ENCODE data around the gene SLC17A5.
"Not testable (repeated sequence)": the region's sequence is repeated elsewhere in the genome, so short reads cannot be mapped to it uniquely, and the experiment has no call there.

Gene SLC17A5

GRCh38 chr6:73614802-73615201 is 39.0 kb downstream of the SLC17A5 start:
- no peak for DNase-seq (ENCODE audit: low spot score)

- DNase-seq (ENCODE audit: low spot score) = no peak
These were observed 39.8 kb downstream of the SLC17A5 start for GRCh38 chr6:73613806-73614536.

GRCh38 chr6:73612611-73613010 is 41.2 kb downstream of the SLC17A5 start:
- DNase-seq (ENCODE audit: low spot score) = no peak

GRCh38 chr6:73610444-73611275 is 43.1 kb downstream of the SLC17A5 start:
- peak; percentile 70 for DNase-seq (ENCODE audit: low spot score)

- no peak for DNase-seq (ENCODE audit: low spot score)
These were observed 45.0 kb downstream of the SLC17A5 start for GRCh38 chr6:73608761-73609160.

GRCh38 chr6:73606428-73606827 is 47.4 kb downstream of the SLC17A5 start:
- no peak for DNase-seq (ENCODE audit: low spot score)

GRCh38 chr6:73604461-73604860 is 49.3 kb downstream of the SLC17A5 start:
- DNase-seq (ENCODE audit: low spot score) = no peak

- DNase-seq (ENCODE audit: low spot score) = no peak
These were observed 49.8 kb downstream of the SLC17A5 start for GRCh38 chr6:73604020-73604419.

GRCh38 chr6:73586416-73586974 is 67.3 kb downstream of the SLC17A5 start:
- DNase-seq (ENCODE audit: low spot score) = no peak

GRCh38 chr6:73585566-73586415 is 68.0 kb downstream of the SLC17A5 start:
- peak; percentile 89 for DNase-seq (ENCODE audit: low spot score)

GRCh38 chr6:73581293-73581692 is 72.5 kb downstream of the SLC17A5 start:
- DNase-seq (ENCODE audit: low spot score) = no peak

GRCh38 chr6:73580247-73581149 is 73.3 kb downstream of the SLC17A5 start:
- DNase-seq (ENCODE audit: low spot score) = peak; percentile 99

GRCh38 chr6:73579851-73580246 is 73.9 kb downstream of the SLC17A5 start:
- DNase-seq (ENCODE audit: low spot score) = peak; percentile 73

- DNase-seq (ENCODE audit: low spot score) = no peak
These were observed 74.4 kb downstream of the SLC17A5 start for GRCh38 chr6:73579389-73579788.

GRCh38 chr6:73577676-73578075 is 76.1 kb downstream of the SLC17A5 start:
- no peak for DNase-seq (ENCODE audit: low spot score)

GRCh38 chr6:73572531-73572930 is 81.3 kb downstream of the SLC17A5 start:
- not testable (repeated sequence) for DNase-seq (ENCODE audit: low spot score)

GRCh38 chr6:73571218-73572181 is 82.3 kb downstream of the SLC17A5 start:
- DNase-seq (ENCODE audit: low spot score) = not testable (repeated sequence)

GRCh38 chr6:73569121-73569520 is 84.7 kb downstream of the SLC17A5 start:
- no peak for DNase-seq (ENCODE audit: low spot score)

- peak; percentile 80 for DNase-seq (ENCODE audit: low spot score)
These were observed 86.7 kb downstream of the SLC17A5 start for GRCh38 chr6:73566954-73567591.
